GM04504 (cell line): ENCODE data around the gene MVD.

ENCODE experiments used
- DNase-seq: peaks from one replicate; pipeline ENCODE4 v3.0.0-alpha.2; 2012; ENCODE audit warnings: low read depth

Gene MVD

GRCh38 chr16:88655733-88656281, 7.1 kb downstream of the MVD start:
- DNase-seq = no peak

GRCh38 chr16:88655053-88655732, 7.7 kb downstream of the MVD start:
- DNase-seq = no peak

GRCh38 chr16:88654363-88655052, 8.4 kb downstream of the MVD start:
- DNase-seq = no peak

GRCh38 chr16:88653596-88654362, 9.1 kb downstream of the MVD start:
- DNase-seq = no peak

- DNase-seq = no peak
Observed at GRCh38 chr16:88653101-88653500, 9.8 kb downstream of the MVD start.

GRCh38 chr16:88652762-88653063, 10.2 kb downstream of the MVD start:
- no peak for DNase-seq

- DNase-seq = no peak
Observed at GRCh38 chr16:88651989-88652761, 10.7 kb downstream of the MVD start.

- DNase-seq = no peak
Observed at GRCh38 chr16:88651276-88651988, 11.5 kb downstream of the MVD start.

- no peak for DNase-seq
Observed at GRCh38 chr16:88650749-88651275, 12.1 kb downstream of the MVD start, which contains the start of gene CYBA. TSS of gene CYBA (minus strand) at chr16:88651053. CDS start at chr16:88651013, 40 bp downstream.

GRCh38 chr16:88649924-88650748, 12.8 kb downstream of the MVD start:
- DNase-seq = no peak

- DNase-seq = no peak
Observed at GRCh38 chr16:88649195-88649923, 13.5 kb downstream of the MVD start.

- no peak for DNase-seq
Observed at GRCh38 chr16:88647178-88648070, 15.5 kb downstream of the MVD start.

- no peak for DNase-seq
Observed at GRCh38 chr16:88646345-88647034, 16.4 kb downstream of the MVD start.

- DNase-seq = no peak
Observed at GRCh38 chr16:88645941-88646340, 16.9 kb downstream of the MVD start.

- DNase-seq = no peak
Observed at GRCh38 chr16:88645455-88645854, 17.4 kb downstream of the MVD start.

GRCh38 chr16:88643644-88643932, 19.3 kb downstream of the MVD start:
- DNase-seq = no peak

- no peak for DNase-seq
Observed at GRCh38 chr16:88642881-88643643, 19.8 kb downstream of the MVD start.
